NCI-H748 treated with DMSO at 0.1 percent for 48 hours (cell line): ENCODE results near the gene NUTF2.
"Not testable (repeated sequence)": the region's sequence is repeated elsewhere in the genome, so short reads cannot be mapped to it uniquely, and the experiment has no call there.

Experiments used
- DNase-seq: peaks from one replicate; lab custom pipeline; 2025; lab: John Stamatoyannopoulos, UW

NUTF2 gene

GRCh38 chr16:67885545-67885944, 38.8 kb downstream of the NUTF2 start:
- DNase-seq: no peak

- DNase-seq: no peak
Observed at GRCh38 chr16:67885976-67886375, 39.2 kb downstream of the NUTF2 start.

GRCh38 chr16:67886387-67886786, 39.7 kb downstream of the NUTF2 start:
- no peak for DNase-seq

GRCh38 chr16:67888331-67888730, 41.6 kb downstream of the NUTF2 start:
- DNase-seq: no peak

GRCh38 chr16:67892375-67892774, 45.6 kb downstream of the NUTF2 start:
- DNase-seq: no peak

- DNase-seq: peak; percentile 89
Observed at GRCh38 chr16:67892899-67893742, 46.4 kb downstream of the NUTF2 start, which contains the start of gene PSKH1. Gene PSKH1, plus strand, starts transcription at chr16:67893254. Its CDS starts 15,496 bp downstream, at chr16:67908750.

- DNase-seq: no peak
Observed at GRCh38 chr16:67893743-67894399, 47.1 kb downstream of the NUTF2 start.

GRCh38 chr16:67897231-67897630, 50.5 kb downstream of the NUTF2 start:
- no peak for DNase-seq

- no peak for DNase-seq
Observed at GRCh38 chr16:67901734-67902133, 55.0 kb downstream of the NUTF2 start.

- DNase-seq: no peak
Observed at GRCh38 chr16:67902831-67903230, 56.1 kb downstream of the NUTF2 start.

- DNase-seq: no peak
Observed at GRCh38 chr16:67907397-67908180, 60.9 kb downstream of the NUTF2 start.

- DNase-seq: no peak
Observed at GRCh38 chr16:67909056-67909742, 62.5 kb downstream of the NUTF2 start.

GRCh38 chr16:67910158-67910557, 63.4 kb downstream of the NUTF2 start:
- no peak for DNase-seq

GRCh38 chr16:67914758-67915495, 68.2 kb downstream of the NUTF2 start:
- DNase-seq: no peak

GRCh38 chr16:67915496-67915769, 68.7 kb downstream of the NUTF2 start:
- not testable (repeated sequence) for DNase-seq

GRCh38 chr16:67915831-67916723, 69.3 kb downstream of the NUTF2 start:
- DNase-seq: no peak

- DNase-seq: no peak
Observed at GRCh38 chr16:67917140-67917851, 70.6 kb downstream of the NUTF2 start.

GRCh38 chr16:67917852-67918236, 71.1 kb downstream of the NUTF2 start:
- DNase-seq: no peak

GRCh38 chr16:67919622-67920221, 73.0 kb downstream of the NUTF2 start:
- DNase-seq: no peak
